GM21367 (cell line): ENCODE measurements around the gene ACBD4.

ENCODE experiments used
- ATAC-seq: cut with Tn5 transposase; IDR thresholded peaks from one replicate; pipeline ENCODE4 v1.9.1; 2021; ENCODE audit not compliant: unreplicated experiment

ACBD4 gene

DNA sequence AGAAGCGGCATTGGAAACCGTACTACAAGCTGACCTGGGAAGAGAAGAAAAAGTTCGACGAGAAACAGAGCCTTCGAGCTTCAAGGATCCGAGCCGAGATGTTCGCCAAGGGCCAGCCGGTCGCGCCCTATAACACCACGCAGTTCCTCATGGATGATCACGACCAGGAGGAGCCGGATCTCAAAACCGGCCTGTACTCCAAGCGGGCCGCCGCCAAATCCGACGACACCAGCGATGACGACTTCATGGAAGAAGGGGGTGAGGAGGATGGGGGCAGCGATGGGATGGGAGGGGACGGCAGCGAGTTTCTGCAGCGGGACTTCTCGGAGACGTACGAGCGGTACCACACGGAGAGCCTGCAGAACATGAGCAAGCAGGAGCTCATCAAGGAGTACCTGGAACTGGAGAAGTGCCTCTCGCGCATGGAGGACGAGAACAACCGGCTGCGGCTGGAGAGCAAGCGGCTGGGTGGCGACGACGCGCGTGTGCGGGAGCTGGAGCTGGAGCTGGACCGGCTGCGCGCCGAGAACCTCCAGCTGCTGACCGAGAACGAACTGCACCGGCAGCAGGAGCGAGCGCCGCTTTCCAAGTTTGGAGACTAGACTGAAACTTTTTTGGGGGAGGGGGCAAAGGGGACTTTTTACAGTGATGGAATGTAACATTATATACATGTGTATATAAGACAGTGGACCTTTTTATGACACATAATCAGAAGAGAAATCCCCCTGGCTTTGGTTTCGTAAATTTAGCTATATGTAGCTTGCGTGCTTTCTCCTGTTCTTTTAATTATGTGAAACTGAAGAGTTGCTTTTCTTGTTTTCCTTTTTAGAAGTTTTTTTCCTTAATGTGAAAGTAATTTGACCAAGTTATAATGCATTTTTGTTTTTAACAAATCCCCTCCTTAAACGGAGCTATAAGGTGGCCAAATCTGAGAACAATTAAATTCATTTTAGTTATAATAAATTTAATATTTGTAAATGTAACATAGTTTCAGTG lies 14.5 kb downstream of the ACBD4 start:
- no peak for ATAC-seq

DNA sequence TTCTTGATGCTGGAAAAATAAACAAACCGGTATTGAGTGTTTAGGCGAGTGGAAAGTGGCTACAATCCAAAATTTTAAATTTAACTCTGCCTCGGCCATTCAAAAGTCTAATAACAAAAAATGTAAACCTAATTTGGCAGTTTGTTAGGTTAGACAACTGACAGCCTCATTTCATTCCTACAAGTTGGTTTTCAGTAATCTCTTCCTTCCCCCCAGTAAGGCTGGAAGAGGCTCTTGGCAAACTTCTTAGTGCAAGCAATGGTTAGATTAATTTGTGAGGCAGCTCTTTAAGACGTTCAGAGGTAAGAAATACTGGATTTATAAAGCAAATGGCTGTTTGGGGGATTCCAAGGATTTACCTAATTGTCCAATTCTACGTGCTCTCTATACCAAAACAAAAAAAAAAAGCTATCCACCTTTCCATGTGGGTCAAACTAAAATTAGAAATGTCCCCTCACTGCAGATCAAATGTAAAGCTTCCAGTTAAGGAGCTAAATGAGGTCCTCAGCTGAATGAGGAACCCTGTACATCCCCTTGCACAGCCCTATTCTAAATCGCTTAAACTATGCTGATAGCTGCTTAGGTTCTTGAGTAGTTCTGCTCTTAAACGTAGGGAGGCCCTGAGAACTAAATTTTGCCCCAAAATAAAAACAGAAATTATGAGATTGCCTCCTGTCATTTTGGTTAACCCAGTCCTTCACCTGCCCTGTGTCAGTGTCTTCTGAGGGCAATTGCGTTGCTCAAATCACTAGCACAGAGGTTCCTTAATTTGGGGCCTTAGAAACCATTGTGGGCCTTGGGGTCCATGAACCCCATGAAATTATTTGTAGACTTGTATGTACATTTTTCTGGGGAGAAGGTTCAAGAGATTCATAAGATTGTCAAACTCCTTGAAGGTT lies 15.7 kb downstream of the ACBD4 start:
- no peak for ATAC-seq

DNA sequence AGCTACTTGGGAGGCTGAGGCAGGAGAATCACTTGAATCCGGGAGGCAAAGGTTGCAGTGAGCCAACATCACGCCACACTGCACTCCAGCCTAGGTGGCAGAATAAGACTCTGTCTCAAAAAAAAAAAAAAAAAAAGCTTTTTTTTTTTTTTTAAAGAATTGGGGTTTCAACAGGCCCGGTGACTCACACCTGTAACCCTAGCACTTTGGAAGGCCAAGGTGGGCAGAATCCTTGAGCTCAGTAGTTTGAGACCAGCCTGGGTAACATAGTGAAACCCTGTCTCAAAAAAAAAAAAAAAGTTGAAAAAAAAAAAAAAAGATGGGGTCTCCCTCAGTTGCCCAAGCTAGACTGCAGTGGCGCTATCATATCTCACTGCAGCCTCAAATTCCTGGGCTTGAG lies 19.5 kb downstream of the ACBD4 start:
- no peak for ATAC-seq

DNA sequence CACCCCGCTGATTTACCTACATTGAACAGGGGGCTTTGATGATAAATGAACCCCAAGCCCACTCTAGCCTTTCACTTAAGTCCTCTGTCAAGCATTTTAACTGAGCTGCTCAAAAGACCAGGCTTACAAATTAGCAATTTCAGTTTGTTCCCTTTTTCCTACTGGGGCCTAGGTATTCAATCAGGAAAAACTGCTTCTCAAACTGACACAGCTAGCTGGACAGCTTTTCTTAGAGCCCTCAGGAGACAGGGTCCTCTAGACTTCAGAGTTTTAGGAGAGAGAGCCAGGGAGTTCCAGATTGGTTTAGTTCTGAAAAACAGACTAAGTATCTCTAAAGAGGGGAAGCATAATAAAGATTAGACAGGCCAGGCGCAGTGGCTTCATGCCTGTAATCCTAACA lies 20.0 kb downstream of the ACBD4 start:
- no peak for ATAC-seq

DNA sequence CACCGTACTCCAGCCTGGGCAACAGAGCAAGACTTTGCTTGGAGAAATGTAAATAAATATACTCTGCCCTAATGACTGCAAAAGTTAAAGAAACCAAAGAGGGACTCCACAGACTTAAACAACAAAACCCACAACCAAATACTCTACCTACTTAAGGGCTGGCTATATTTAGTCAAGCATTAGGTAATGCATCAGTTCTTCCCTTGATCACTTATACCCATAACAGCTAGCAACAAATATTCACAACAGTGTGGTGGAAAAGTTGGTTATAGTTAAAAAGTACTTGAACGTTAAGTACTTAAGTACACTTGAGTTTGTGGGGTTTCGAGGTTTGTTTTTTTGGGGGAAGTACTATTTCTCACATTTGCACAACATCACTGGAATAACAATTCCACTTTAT lies 20.8 kb downstream of the ACBD4 start:
- no peak for ATAC-seq

DNA sequence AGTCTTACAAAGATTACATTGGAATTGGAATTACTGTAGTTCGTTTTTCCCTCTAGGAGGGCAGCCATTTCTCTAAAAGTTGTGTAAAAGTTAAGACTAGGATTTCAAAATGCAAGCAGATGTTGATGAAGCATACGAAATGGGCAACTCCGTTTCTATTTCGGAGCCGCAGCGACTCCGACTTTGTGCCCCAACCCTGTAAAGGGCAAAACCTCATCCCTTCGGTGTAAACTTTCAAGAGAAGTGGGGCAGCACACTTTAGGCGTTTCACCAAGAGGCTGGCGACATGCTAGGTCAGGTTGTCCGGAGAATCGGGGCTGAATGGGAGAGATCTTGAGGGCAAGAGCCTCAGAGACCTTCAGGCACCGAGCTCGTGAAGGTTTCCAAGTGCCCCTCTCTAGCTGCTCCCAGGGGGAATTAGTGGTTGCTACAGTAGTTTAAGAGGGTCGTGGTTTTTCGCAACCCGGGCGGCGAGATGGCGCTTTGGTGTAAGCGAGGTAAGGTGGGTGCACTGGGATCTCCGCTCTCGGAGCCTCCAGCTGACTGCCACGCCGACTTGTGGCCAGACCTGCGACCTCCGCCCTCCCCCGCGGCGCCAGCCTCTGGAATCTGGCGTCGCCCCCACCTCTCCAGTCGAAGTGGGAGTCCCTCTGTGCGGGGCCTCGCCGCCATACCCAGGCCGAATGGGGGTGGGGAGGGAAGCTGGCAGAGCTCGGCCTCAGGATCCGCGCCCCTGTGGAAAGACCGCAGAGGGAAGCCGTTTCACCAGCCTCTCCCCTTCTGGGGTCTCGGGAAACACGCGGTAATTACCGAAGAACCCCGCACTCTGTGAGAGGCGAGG lies 25.2 kb downstream of the ACBD4 start:
- ATAC-seq = peak; percentile 15

DNA sequence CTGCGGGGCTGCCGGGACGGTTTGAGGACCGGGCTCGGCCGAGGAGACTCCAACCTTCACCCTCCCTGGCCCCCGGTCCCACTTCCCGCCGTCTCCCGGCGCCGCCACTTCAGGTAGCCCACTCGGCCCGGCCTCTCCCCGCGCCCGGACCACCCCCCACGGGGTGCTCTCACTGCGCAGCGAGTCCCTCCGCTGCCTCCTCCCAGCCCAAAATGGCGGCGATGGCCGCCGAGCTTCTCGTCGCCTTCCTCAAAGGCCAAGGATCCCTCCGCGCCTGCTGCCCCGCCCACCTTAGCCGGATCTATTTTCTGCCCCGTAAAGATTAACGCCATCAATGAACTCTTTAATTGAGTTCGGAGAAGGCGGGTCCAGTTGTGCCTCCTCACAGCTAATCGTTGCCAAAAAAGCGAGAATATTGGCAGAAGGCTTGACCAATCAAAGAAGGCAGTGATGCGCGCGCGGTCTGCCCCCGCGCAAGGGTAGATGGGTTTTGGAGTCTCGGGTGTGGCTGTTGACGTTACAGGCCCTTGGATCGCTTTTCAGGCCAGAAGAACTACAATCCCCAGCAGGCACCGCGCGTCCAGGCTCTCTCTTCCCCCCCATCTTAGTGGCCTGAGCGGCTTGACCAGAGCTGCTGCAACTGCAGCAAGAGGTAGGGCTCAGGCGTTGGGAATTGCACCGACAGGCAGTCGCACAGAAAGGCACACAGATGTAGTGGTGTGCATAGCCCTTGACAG lies 26.0 kb downstream of the ACBD4 start, which contains the start of gene HEXIM2:
TSS of gene HEXIM2 (plus strand) at position 588 of the 737 bp plus-strand sequence. CDS start 919 bp downstream, outside the sequence.
- ATAC-seq = peak; percentile 81

DNA sequence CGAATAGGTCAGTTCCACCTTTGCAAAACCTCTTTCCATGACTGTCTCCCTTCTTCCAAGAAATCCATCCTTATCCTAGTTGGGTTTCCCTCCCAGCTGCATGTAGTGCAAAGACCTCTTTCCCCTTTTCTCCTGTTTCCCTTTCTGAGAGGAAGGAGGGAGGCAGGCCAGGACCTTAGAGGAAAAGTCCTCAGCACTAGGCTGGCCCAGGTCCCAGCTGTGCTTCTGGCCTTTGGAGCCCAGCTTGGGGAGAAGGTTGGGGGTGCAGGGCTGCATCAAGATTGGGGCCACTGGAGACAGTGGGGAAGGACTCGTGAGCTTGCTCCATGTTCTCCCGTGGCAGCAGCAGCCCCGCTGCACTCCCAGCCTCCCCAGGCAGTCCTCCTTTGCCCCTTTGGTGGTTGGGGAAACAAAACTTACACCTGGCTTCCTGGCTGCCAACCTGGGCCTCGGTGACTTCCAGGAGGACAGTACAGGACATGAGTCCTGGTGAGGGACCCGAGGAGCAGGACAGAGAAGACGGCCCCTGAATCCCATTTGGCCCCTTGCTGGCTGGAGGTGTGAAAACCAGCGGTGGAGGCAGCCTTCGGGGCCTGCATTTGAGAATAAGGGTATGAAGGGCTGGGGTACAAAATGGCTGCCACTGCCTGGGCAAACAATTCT lies 26.7 kb downstream of the ACBD4 start:
- ATAC-seq = no peak

DNA sequence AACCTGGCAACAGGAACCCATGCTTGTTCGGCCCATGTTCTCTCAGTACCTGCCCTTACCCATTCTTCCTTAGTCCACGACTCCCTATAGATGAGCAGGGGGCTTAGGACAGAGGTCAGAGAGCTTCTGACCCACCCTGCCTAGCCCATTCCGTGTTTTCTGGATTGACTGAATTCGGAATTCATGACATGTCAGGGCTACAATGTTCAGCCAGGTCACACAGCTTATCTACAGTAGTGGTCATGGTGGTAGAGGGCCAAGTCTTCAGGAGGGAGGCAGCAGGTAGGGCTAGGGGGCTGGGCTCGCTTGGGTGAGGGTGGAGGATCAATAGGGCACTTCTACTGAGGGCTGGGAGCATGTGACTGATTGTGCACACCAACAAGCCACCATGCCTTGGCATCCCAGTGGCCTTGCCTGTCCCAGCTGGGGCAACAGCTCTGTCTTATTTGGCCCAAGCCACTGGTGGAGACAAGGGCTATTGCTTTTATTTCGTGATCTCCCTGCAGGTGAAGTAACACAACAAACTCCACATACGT lies 29.3 kb downstream of the ACBD4 start:
- ATAC-seq = no peak

DNA sequence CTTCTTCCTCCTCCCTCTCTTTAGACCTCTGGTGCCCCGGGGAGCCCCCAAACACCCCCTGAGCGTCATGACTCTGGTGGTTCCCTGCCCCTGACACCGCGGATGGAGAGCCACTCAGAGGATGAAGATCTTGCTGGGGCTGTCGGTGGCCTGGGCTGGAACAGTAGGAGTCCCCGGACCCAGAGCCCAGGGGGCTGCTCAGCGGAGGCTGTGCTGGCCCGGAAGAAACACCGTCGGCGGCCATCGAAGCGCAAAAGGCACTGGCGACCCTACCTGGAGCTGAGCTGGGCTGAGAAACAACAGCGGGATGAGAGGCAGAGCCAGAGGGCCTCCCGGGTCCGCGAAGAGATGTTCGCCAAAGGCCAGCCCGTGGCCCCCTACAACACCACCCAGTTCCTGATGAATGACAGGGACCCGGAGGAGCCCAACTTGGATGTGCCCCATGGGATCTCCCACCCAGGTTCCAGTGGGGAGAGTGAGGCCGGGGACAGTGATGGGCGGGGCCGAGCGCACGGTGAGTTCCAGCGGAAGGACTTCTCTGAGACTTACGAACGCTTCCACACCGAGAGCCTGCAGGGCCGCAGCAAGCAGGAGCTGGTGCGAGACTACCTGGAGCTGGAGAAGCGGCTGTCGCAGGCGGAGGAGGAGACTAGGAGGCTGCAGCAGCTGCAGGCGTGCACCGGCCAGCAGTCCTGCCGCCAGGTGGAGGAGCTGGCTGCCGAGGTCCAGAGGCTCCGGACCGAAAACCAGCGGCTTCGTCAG lies 33.7 kb downstream of the ACBD4 start:
- no peak for ATAC-seq

DNA sequence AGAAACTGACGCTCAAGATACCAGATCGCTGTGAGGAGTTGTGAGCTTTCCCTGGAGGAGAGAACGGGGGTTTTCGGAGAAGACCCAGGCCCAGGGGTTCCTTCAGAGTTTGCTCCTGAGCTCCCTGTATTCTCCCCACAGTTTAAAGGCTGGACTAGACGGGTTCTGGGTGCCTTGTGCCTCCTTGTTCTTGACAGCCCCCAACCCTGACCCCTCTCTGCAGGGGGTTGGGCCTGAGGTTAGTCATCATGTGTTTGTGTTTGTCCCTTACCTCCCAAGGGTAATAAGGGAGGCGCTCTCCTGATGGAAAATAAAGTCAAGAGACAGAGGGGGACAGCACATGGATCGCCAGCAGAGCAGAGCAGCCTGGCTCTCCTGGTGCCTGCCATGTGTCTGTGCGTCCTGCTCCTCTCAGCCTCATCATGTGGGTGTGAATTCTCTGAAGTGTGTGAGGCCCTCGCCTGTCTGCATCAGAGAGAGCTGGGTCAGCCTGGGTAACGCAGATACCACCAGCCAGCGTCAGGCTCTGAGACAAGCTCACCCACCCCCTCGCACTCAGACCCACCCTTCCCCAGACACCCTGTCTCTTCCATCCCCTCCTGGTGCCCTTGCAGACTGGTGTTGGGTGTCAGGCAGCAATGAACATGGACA lies 34.9 kb downstream of the ACBD4 start:
- ATAC-seq = no peak

DNA sequence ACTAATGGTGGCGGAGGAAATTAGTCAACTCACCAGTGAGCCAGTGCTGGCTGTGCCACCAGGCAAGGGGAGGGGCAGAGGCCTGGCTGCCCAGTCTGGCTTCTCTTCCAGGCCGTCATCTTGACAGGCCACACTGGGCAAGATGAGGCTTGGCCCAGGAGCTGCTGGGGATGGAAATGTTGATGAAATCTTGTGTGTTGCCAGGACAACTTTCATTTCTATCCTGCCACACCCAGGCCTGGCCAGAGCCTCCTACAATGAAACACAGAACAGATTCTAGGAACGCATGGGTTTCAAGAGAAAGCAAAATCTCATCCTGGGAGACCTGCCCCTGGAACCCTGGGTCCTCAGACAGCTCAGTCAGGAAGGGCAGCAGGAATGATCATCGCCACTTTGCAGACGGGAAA lies 35.4 kb downstream of the ACBD4 start:
- no peak for ATAC-seq

DNA sequence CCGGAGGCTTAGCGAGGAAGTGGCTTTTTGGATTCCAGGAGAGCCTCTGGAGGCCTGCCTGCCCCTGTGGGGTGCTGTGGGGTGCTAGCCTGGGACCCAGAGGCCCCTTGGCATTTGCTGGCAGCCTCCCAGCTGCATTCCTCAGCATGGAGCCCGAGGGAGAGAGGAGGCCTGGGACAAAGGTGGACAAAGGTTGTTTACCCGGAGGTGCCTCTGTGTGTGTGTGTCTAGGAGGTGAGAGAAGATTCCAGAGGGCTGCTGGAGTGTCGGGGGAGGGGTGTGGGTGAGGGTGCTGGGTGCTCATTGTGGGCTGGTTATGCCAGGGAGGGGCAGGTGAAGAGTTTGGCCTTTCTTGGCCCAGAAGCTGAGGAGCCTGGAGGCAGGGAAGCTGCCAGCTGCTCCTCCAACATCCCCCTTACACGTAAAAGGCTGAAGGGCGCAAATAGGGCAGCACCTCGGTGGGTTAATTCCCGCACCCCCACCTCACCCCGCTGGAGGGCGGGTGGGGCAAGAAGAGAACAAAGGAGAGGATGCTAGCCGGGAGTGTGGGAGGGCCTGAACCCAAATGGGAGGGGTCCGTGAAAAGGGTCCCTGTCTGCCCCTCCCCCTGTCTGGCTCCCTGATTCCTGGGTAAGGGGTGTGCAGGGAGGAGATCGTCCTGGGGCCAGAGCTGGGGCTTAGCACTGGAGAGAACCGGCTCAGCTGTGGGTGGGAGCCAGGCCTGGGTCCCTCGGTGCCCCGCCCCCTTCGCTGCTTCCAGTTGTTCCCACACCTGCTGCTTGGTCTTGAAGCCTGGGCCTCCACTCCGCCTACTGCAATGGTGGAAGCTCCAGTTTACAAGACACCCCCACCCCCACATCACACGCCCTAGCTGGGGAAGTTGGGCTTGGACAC lies 36.1 kb downstream of the ACBD4 start:
- no peak for ATAC-seq

DNA sequence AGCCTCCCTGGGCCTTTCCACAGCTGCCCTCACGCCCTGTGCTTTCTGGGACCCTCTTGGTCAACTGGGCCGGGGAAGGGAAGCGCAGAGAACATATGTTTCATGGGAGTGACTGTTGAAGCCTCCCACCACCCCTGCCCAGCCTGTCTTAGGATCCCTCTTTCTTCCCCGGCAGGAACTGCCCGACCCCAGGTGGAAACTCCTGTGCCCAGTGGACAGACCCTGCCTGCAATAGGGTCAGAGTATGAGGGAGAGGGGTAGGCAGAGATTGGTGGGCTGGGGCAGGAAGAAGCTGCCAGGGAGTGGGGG lies 36.7 kb downstream of the ACBD4 start:
- no peak for ATAC-seq

DNA sequence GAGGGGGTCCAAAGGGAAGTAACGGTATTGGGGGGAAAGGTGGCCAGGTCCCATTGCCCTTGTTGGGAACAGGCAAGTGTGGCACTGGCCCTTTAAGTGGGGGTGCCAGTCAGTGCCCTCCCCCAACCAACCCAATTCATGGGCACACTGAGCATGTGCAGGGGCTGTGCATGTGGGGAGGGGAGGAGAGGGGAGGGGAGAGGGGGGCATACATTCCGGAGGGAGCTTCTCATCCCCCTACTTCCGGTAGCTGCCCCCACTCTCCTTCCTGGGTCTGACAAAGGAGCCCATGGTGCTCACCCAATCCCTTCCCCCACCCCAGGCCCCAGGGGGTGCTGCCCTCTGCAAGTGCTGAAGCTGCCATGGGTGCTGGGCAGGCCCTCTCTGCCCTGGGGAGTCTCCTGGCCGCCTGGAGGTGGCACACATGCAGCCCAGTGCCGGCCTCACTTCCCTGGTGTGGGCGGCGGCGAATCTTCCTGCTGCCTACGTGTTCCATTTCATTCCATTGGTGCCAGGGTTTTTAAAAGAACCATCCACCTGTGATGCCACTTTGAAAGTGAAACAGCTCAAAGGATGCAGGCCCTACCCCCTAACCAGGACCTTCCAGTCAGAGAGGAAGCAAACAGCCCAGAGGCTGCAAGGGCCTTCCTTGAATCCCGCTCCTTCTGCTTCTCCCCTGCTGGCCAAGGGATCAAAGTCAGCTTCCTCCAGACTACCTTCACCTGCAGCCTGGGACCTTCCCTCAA lies 37.2 kb downstream of the ACBD4 start:
- no peak for ATAC-seq

DNA sequence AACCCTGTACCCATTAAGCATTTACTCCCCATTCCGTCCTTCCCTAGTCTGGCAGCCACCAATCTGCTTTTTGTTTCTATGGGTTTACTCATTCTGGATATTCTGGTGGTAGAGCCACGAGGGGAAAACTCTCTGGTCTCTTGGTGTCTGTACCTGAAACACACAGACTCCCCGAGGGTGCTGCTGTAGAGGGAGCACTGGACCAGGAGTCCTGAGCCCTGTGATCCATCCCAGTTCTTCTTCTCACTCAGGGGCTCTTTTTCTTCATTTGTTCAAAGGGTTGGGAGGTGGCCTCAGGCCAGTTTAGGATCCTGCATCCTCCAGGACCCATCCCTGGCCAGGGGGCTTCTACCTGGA lies 40.2 kb downstream of the ACBD4 start:
- ATAC-seq = no peak

DNA sequence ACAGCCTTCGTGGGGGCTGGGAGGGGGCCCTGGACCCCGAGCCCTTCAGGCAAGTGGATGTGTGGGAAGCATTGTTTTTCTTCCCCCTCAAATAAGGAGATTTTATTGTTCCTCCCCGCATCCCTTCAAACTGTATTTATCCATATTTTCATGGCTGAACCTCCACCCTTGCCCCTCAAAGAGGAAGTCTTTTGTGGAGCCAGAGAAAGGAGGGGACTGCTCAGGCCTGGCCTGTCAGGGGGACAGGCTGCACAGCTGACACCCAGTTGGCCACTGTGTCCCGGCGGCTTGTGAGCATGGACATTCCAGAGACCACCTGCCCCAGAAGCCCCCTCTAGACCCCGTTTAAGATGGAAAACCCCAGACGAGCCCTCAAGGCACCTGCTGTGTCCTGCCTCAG lies 42.1 kb downstream of the ACBD4 start:
- ATAC-seq = no peak
